Upper lobe of left lung (tissue), 6 donors: ENCODE data around the gene CHST13. TPM values are rescaled to one million over a fixed set of nuclear protein-coding genes. Genes with fewer than 3 reads are reported as not detected.
A peak's percentile ranks its signal among the peaks of the same experiment; 100 is the strongest.

Experiments used
- ATAC-seq, 2 donors: fragments of 200-7000 bp; cut with Tn5 transposase; one replicate each; pipeline ENCODE4 v1.9.1; 2022; ENCODE audit warnings: mild to moderate bottlenecking in 2 of 2, moderate library complexity in 2 of 2; ENCODE audit not compliant: low FRiP score in 2 of 2
- DNase-seq, 2 donors: peaks; one replicate each; pipeline ENCODE4 v3.0.0-alpha.2; 2019 to 2020
- H3K27ac ChIP-seq, 4 donors: fragments of 200-600 bp; sonication (generic); one replicate each; pipeline ENCODE4 v1.5.1; 2016 to 2019
- H3K27me3 ChIP-seq, 4 donors: fragments of 200-600 bp; sonication (generic); one replicate each; pipeline ENCODE4 v1.5.1; 2017 to 2019
- H3K36me3 ChIP-seq, 4 donors: fragments of 200-600 bp; sonication (generic); one replicate each; pipeline ENCODE4 v1.5.1; 2016 to 2019
- H3K4me1 ChIP-seq, 4 donors: fragments of 200-600 bp; sonication (generic); one replicate each; pipeline ENCODE4 v1.5.1; 2018 to 2019
- H3K4me3 ChIP-seq, 4 donors: fragments of 200-600 bp; sonication (generic); one replicate each; pipeline ENCODE4 v1.5.1; 2017 to 2019; ENCODE audit warnings: mild to moderate bottlenecking in 2 of 4, moderate library complexity in 1 of 4
- H3K9me3 ChIP-seq, 4 donors: fragments of 200-600 bp; sonication (generic); one replicate each; pipeline ENCODE4 v1.5.1; 2018 to 2019
- EP300 ChIP-seq, 4 donors: sonication (generic); formaldehyde crosslinking; IDR thresholded peaks; one replicate each; pipeline ENCODE4 v1.5.1; 2017; ENCODE audit warnings: antibody characterized with exemption in 4 of 4, control low read depth in 2 of 4
- POLR2A ChIP-seq, 4 donors: fragments of 450-650 bp; IDR thresholded peaks; one replicate each; pipeline ENCODE4 v1.5.1; 2016 to 2017; ENCODE audit warnings: antibody characterized with exemption in 4 of 4, mild to moderate bottlenecking in 2 of 4
- POLR2AphosphoS5 ChIP-seq, 2 donors: sonication (generic); formaldehyde crosslinking; IDR thresholded peaks; one replicate each; pipeline ENCODE4 v1.5.1; 2017; ENCODE audit warnings: antibody characterized with exemption in 2 of 2
- WGBS, 2 donors: methylation state at CpG; one replicate each; pipeline ENCODE4 v1.1.5; 2017 to 2018; 5-methylcytosine and 5-hydroxymethylcytosine counted together
- total RNA-seq, 6 donors: library from RNA; depleted of rRNA in 4 of 6; stranded (reverse); fragments of >200 nt in 4 of 6; gene quantifications; one replicate each; pipeline versions ENCODE4 v1.1.0 to v1.2.1, GENCODE V29; 2016 to 2021
- TF ChIP-seq, protein P1 (sequence below), 6 experiments: fragments of 450-650 bp in 4 of 6; fragments of 200-600 bp in 2 of 6; sonication (generic) in 2 of 6; IDR thresholded peaks; one replicate each; pipeline ENCODE4 v1.5.1; 2016 to 2019; ENCODE audit warnings: antibody characterized with exemption in 6 of 6
- donor health status: DM: no; HTN: no; CAD: no; lungs with moderate emphysema.
- donor health status: DM: no; HTN: yes; CAD: no; lungs with severe emphysema.

CHST13 gene
- total RNA-seq, 6 donors from 2014 or later, result 0.57 to 3.1 (median 2.0) TPM; not detected in 2

DNA sequence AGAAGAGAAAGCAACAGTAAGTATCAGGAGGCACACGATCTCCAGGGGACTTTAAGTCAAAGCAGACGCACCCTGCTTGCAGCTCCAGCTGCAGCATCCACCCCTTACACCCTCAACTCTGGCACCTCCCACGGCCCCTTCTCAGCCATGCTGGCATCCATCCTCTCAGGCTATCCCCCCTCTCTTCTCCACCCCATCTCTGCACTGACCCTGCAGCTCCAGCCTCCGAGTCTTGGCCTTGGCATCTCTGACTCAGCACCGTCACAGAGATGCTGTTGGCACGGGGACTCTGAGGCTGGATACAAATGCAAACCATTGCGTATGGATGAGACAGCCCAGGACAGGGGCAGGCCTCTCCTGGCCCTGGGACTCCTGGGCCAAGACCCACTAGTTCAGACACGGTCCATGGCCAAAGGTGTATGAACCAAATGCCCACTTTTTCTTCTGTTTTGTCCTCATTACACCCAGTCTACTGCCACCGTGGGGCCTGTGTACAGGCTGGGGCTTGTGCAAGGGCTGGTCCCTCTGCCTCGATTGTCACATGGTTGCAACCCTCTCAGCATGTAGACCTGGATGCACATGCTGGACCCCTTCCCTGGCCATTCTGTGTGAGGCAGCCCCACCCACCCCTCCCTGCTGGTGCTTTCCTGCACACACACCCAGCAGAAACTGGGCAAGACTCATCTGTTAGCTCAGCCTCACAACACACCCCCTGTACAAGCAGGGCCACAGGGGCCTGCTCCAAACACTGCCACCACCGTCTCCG, 29.6 kb upstream of the CHST13 start:
- H3K4me1 ChIP-seq, result no peaks in the 10 kb centered on the region
- no peak overlapping the region for H3K4me3 ChIP-seq
- no peaks in the 10 kb centered on the region for H3K36me3 ChIP-seq
- H3K27me3 ChIP-seq, result no peaks in the 10 kb centered on the region
- DNase-seq (no peak), ATAC-seq (peak in 1 of 2 donors; percentile 38)
- 77 to 81% methylated on average over 9 to 12 of the region's 12 CpGs for WGBS, 2 donors
- H3K27ac ChIP-seq, result no peak overlapping the region
- no peaks in the 10 kb centered on the region for H3K9me3 ChIP-seq
- TF ChIP-seq, protein P1, sequence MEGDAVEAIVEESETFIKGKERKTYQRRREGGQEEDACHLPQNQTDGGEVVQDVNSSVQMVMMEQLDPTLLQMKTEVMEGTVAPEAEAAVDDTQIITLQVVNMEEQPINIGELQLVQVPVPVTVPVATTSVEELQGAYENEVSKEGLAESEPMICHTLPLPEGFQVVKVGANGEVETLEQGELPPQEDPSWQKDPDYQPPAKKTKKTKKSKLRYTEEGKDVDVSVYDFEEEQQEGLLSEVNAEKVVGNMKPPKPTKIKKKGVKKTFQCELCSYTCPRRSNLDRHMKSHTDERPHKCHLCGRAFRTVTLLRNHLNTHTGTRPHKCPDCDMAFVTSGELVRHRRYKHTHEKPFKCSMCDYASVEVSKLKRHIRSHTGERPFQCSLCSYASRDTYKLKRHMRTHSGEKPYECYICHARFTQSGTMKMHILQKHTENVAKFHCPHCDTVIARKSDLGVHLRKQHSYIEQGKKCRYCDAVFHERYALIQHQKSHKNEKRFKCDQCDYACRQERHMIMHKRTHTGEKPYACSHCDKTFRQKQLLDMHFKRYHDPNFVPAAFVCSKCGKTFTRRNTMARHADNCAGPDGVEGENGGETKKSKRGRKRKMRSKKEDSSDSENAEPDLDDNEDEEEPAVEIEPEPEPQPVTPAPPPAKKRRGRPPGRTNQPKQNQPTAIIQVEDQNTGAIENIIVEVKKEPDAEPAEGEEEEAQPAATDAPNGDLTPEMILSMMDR (IDR thresholded peaks at IDR 0.05), result no peak
- no peak for TF ChIP-seq POLR2A (IDR thresholded peaks at IDR 0.05)

DNA sequence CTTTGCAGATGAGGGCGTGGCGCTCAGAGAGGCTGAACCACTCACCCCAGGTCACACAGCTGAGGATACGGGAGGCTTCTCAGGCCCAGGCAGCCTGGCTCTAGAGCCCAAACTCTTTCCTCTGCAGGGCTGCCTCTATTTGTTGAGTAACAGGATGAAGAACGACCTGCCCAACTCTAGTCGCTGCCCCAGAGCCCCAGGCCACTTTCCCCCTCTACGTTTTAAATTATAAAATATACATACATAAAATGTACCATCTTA, 29.1 kb upstream of the CHST13 start:
- no peaks in the 10 kb centered on the region for H3K36me3 ChIP-seq
- WGBS, 2 donors, result 87 to 89% methylated on average over 6 of the region's 6 CpGs
- no peak overlapping the region for H3K27ac ChIP-seq
- no peaks in the 10 kb centered on the region for H3K9me3 ChIP-seq
- no peaks in the 10 kb centered on the region for H3K4me1 ChIP-seq
- DNase-seq (no peak), ATAC-seq (no peak)
- TF ChIP-seq POLR2A (IDR thresholded peaks at IDR 0.05) (no peak), EP300 (IDR thresholded peaks at IDR 0.05) (no peak)
- no peak overlapping the region for H3K4me3 ChIP-seq
- H3K27me3 ChIP-seq, result no peaks in the 10 kb centered on the region

DNA sequence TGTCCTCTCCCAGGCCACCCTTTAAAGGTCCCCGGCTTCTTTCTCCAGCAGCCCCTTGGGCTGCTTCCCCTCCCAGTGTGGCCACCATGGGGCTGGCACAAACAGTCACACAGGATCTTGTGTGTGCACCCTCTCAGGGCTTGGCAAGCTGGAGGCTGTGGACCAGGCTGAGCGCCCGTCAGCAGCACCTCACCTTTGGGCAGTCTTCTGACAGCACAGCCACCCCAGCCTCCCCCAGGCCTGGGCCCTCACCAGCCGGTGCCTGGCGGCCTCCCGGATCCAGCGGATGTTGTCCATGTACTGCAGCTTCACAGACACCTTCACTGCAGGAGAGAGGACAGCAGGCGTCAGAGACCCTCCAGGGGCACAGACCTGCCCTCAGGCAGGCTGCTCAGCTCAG, 28.2 kb upstream of the CHST13 start:
- Histone ChIP-seq H3K36me3 (no peaks in the 10 kb centered on the region), H3K27ac (no peak overlapping the region), H3K27me3 (no peaks in the 10 kb centered on the region), H3K4me1 (no peaks in the 10 kb centered on the region), H3K4me3 (no peak overlapping the region), H3K9me3 (no peaks in the 10 kb centered on the region)
- DNase-seq (peak in 1 of 2 donors; percentile 65), ATAC-seq (no peak)
- TF ChIP-seq POLR2A (IDR thresholded peaks at IDR 0.05) (no peak), POLR2AphosphoS5 (IDR thresholded peaks at IDR 0.05) (no peak), EP300 (IDR thresholded peaks at IDR 0.05) (no peak)
- TF ChIP-seq, protein P1 (IDR thresholded peaks at IDR 0.05), result no peak
- 93 to 97% methylated on average over 3 to 7 of the region's 8 CpGs for WGBS, 2 donors

DNA sequence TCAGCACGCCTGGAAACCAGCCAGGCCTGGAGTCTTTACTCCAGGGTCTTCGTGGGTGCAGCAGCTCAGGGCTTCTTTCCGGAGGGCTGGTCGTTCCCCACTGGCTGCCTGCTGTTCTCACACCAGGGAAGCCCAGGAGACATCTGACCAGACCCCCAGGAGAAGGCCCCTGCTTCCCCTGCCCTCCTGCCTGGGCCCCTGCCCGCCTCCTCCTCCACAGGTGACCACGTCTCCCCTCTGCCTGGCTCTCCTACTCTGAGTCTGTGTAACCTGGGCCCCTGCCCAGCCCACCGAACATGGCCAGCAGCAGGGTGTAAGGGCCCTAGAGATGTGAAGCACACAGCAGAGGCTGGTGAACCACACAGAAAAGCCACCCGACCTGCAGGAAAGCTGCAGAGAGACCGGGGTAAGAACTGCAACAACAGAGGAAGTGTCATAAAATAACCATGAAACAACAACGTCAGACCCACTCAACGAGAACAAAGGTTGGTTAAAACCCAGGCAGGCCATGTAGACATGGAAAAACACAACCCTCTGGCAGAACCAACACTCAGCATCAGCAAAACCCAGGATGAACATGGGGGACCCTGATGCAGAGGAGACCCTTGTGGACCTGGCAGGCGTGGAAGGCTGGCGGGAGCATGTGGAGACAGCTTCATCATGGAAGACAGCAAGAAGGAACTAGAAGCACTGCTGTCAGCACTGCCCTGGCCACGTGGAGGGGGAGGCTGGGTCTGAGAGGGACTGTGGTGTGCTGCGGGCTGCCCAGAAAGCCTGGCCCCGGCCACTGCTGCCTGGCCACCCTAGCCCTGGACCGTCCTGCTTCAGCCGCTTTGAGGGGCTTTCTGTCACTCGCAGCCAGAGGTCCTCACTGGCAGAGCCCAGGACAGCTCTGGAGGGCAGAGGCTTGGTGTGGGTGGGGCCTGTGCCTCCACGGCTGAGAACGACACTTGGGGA, 26.8 kb upstream of the CHST13 start:
- H3K27me3 ChIP-seq, result no peaks in the 10 kb centered on the region
- no peak overlapping the region for H3K27ac ChIP-seq
- ATAC-seq (no peak), DNase-seq (peak in 1 of 2 donors; percentile 49)
- H3K9me3 ChIP-seq, result no peaks in the 10 kb centered on the region
- no peaks in the 10 kb centered on the region for H3K4me1 ChIP-seq
- H3K4me3 ChIP-seq, result no peak overlapping the region
- H3K36me3 ChIP-seq, result no peaks in the 10 kb centered on the region
- WGBS, 2 donors, result 66 to 71% methylated on average over 11 to 21 of the region's 21 CpGs
- TF ChIP-seq POLR2A (IDR thresholded peaks at IDR 0.05) (no peak), EP300 (IDR thresholded peaks at IDR 0.05) (no peak), POLR2AphosphoS5 (IDR thresholded peaks at IDR 0.05) (no peak)
- TF ChIP-seq, protein P1 (IDR thresholded peaks at IDR 0.05), result no peak

DNA sequence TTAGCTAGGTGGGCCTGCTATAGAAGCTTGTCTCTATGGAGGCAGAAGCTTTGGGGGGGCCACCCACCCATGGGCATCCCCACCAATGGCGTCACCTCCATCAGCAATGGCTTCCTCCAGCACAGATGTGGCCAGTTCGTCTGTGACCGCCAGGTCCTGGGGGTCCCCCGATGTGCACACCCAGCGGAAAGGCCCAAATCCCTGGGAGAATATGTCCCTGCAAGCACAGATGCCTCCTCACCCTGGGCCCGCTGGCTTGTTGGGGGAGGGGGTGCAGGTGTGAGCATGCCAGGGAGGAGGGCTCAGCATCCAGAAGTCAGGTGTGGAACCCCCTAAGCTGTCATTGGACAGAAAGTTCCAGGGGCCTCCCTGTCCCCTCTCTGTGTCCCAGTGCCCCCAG, 26.0 kb upstream of the CHST13 start:
- TF ChIP-seq, protein P1 (IDR thresholded peaks at IDR 0.05), result no peak
- TF ChIP-seq POLR2A (IDR thresholded peaks at IDR 0.05) (no peak), POLR2AphosphoS5 (IDR thresholded peaks at IDR 0.05) (no peak), EP300 (IDR thresholded peaks at IDR 0.05) (no peak)
- ATAC-seq, result no peak
- WGBS, 2 donors, result 75 to 94% methylated on average over 4 to 5 of the region's 6 CpGs

More for the DNA sequence above, 26.0 kb upstream of the CHST13 start:
- H3K36me3 ChIP-seq, result no peaks in the 10 kb centered on the region
- no peaks in the 10 kb centered on the region for H3K9me3 ChIP-seq
- no peaks in the 10 kb centered on the region for H3K27me3 ChIP-seq
- no peak for DNase-seq
- no peak overlapping the region for H3K4me3 ChIP-seq
- no peak overlapping the region for H3K27ac ChIP-seq
- no peaks in the 10 kb centered on the region for H3K4me1 ChIP-seq
